HFF-Myc (cell line): ENCODE measurements around the gene RIBC2.

ENCODE experiments used
- DNase-seq: peaks from one replicate; pipeline ENCODE4 v3.0.0-alpha.2; 2011; ENCODE audit warnings: low read depth; ENCODE audit errors: extremely low read depth
- H3K4me3 ChIP-seq: replicated peaks from 2 replicates; pipeline ENCODE4 v1.5.1; 2011; ENCODE audit warnings: low read depth, mild to moderate bottlenecking, control low read depth, low read length
- TF ChIP-seq, protein P1 (sequence below): IDR thresholded peaks from 2 replicates; pipeline ENCODE4 v1.5.1; 2012; ENCODE audit warnings: mild to moderate bottlenecking, low read depth, low read length, control low read depth; ENCODE audit errors: missing control alignments

The RIBC2 gene

GRCh38 chr22:45450101-45450785 lies 36.8 kb downstream of the RIBC2 start:
- no peak for DNase-seq
- no peak overlapping the region for H3K4me3 ChIP-seq
- TF ChIP-seq, protein P1, sequence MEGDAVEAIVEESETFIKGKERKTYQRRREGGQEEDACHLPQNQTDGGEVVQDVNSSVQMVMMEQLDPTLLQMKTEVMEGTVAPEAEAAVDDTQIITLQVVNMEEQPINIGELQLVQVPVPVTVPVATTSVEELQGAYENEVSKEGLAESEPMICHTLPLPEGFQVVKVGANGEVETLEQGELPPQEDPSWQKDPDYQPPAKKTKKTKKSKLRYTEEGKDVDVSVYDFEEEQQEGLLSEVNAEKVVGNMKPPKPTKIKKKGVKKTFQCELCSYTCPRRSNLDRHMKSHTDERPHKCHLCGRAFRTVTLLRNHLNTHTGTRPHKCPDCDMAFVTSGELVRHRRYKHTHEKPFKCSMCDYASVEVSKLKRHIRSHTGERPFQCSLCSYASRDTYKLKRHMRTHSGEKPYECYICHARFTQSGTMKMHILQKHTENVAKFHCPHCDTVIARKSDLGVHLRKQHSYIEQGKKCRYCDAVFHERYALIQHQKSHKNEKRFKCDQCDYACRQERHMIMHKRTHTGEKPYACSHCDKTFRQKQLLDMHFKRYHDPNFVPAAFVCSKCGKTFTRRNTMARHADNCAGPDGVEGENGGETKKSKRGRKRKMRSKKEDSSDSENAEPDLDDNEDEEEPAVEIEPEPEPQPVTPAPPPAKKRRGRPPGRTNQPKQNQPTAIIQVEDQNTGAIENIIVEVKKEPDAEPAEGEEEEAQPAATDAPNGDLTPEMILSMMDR, result no peak

DNA sequence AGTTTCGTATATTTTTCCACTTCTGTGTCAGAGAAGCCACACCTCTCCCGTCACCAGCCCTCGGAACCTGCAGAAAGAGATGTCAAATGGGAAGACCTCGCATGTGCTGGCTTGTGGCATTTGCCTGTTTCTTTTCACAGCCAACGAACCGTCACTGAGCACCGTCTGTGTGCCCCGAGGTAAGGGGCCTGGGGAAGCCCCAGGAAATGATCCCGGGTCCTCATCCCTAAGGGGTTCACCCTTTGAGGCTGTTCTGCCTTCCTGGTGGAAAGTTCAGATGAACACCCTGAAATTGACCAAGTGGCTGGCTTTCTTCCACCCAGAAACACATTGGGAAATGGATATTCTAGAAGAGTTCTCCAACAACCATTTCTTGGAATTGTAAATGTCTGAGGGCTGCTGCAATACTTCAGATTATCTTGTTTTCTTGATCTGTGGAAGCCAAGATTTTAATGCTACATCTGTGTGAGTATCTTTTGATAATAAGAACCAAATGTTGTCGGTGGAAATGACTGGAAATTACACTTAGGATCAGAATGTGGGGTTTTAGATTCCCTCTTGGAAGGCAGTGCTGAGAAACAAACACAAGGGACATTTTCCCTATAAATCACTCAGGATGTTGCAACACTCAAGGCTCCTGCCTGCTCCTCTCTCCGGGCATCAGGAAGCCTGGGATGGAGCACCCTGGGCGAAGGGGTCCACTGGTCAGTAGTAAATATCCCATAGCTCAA lies 37.6 kb downstream of the RIBC2 start:
- peak; percentile 93 for DNase-seq
- H3K4me3 ChIP-seq, result no peak overlapping the region
- TF ChIP-seq, protein P1, result no peak

GRCh38 chr22:45451972-45452371 lies 38.5 kb downstream of the RIBC2 start:
- no peak for DNase-seq
- no peak overlapping the region for H3K4me3 ChIP-seq
- TF ChIP-seq, protein P1, result no peak

- TF ChIP-seq, protein P1, result no peak
- H3K4me3 ChIP-seq, result no peak overlapping the region
- no peak for DNase-seq
Measured at GRCh38 chr22:45452565-45453379, 39.3 kb downstream of the RIBC2 start.

DNA sequence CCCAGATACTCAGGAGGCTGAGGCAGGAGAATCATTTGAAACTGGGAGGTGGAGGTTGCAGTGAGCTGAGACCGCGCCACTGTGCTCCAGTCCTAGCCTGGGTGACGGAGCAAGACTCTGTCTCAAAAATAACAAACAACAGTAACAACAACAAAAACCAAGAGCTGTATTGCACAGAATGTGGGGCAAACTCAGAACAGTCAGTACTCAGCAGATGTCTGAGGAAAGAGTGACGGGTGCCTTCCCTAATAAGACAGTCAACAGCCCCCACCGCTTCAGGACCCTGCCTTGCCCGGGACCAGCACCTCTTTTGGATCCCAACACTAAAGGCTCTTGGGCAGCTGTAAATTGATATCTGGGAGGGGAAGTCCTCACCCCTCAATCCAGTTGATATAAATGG lies 40.3 kb downstream of the RIBC2 start:
- DNase-seq, result no peak
- H3K4me3 ChIP-seq, result 0 out of 2 replicates have a peak overlapping the region, but pooled peaks have one; percentile 9
- TF ChIP-seq, protein P1, result no peak

GRCh38 chr22:45454275-45454674 lies 40.8 kb downstream of the RIBC2 start:
- DNase-seq, result peak; percentile 95
- 0 out of 2 replicates have a peak overlapping the region, but pooled peaks have one; percentile 9 for H3K4me3 ChIP-seq
- TF ChIP-seq, protein P1, result no peak
